Progenitor cell of endocrine pancreas (in vitro differentiated cells): ENCODE measurements around the gene NRN1. TPM values are rescaled to one million over a fixed set of nuclear protein-coding genes. Genes with fewer than 3 reads are reported as not detected.
"Not testable (repeated sequence)": the region's sequence is repeated elsewhere in the genome, so short reads cannot be mapped to it uniquely, and the experiment has no call there.

Source experiments
- DNase-seq: peaks from one replicate; pipeline ENCODE4 v3.0.0; 2021; ENCODE audit warnings: low spot score; ENCODE audit not compliant: unreplicated experiment
- H3K27ac Mint-ChIP-seq: 2 replicates; pipeline ENCODE4 v1.8.0; 2021; ENCODE audit warnings: mild to moderate bottlenecking, moderate library complexity, mixed read lengths
- H3K27me3 Mint-ChIP-seq: 2 replicates; pipeline ENCODE4 v1.8.0; 2021; ENCODE audit warnings: mixed read lengths
- H3K36me3 Mint-ChIP-seq: 2 replicates; pipeline ENCODE4 v1.8.0; 2022; ENCODE audit warnings: mixed read lengths; ENCODE audit not compliant: insufficient read depth
- H3K4me1 Mint-ChIP-seq: 2 replicates; pipeline ENCODE4 v1.8.0; 2021; ENCODE audit warnings: low read depth, mixed read lengths
- H3K4me3 Mint-ChIP-seq: 2 replicates; pipeline ENCODE4 v1.8.0; 2021; ENCODE audit warnings: low read depth, mild to moderate bottlenecking, moderate library complexity, mixed read lengths
- H3K9me3 Mint-ChIP-seq: 2 replicates; pipeline ENCODE4 v1.8.0; 2021; ENCODE audit warnings: low read depth, mixed read lengths
- CTCF ChIP-seq: fragments of 200-600 bp; sonication (generic); IDR thresholded peaks from one replicate; pipeline ENCODE4 v1.5.0; 2021; ENCODE audit warnings: antibody characterized with exemption, mild to moderate bottlenecking; ENCODE audit not compliant: unreplicated experiment
- total RNA-seq: library from RNA; stranded (reverse); gene quantifications from 2 replicates; pipeline ENCODE4 v1.2.1, GENCODE V29; 2021

The NRN1 gene
- total RNA-seq, 1 donor from 2014 or later = not detected

- DNase-seq = no peak
- Mint-ChIP-seq H3K4me1 (no peaks in the 10 kb centered on the region), H3K9me3 (no peaks in the 10 kb centered on the region), H3K4me3 (no peak overlapping the region), H3K27ac (no peak overlapping the region), H3K27me3 (peaks cover 33% of the 10 kb centered on the region), H3K36me3 (no peaks in the 10 kb centered on the region)
- no peak for TF ChIP-seq CTCF
Measured at GRCh38 chr6:6033858-6034257, 27.1 kb upstream of the NRN1 start.

GRCh38 chr6:6026513-6027205 lies 19.9 kb upstream of the NRN1 start:
- H3K27ac Mint-ChIP-seq = no peak overlapping the region
- no peak for TF ChIP-seq CTCF
- peaks cover 39% of the 10 kb centered on the region for H3K27me3 Mint-ChIP-seq
- H3K4me1 Mint-ChIP-seq = peaks cover 2% of the 10 kb centered on the region
- DNase-seq = no peak
- H3K4me3 Mint-ChIP-seq = no peak overlapping the region
- no peaks in the 10 kb centered on the region for H3K36me3 Mint-ChIP-seq
- H3K9me3 Mint-ChIP-seq = no peaks in the 10 kb centered on the region

GRCh38 chr6:6025736-6026135 lies 19.0 kb upstream of the NRN1 start:
- Mint-ChIP-seq H3K27me3 (peaks cover 36% of the 10 kb centered on the region), H3K4me3 (no peak overlapping the region), H3K4me1 (peaks cover 2% of the 10 kb centered on the region), H3K27ac (no peak overlapping the region), H3K9me3 (no peaks in the 10 kb centered on the region), H3K36me3 (no peaks in the 10 kb centered on the region)
- TF ChIP-seq CTCF = no peak
- DNase-seq = no peak

- DNase-seq = no peak
- H3K4me1 Mint-ChIP-seq = peaks cover 2% of the 10 kb centered on the region
- H3K36me3 Mint-ChIP-seq = no peaks in the 10 kb centered on the region
- H3K4me3 Mint-ChIP-seq = no peak overlapping the region
- H3K9me3 Mint-ChIP-seq = no peaks in the 10 kb centered on the region
- peaks cover 30% of the 10 kb centered on the region for H3K27me3 Mint-ChIP-seq
- no peak for TF ChIP-seq CTCF
- H3K27ac Mint-ChIP-seq = no peak overlapping the region
Measured at GRCh38 chr6:6024220-6024619, 17.5 kb upstream of the NRN1 start.

GRCh38 chr6:6022841-6023240 lies 16.1 kb upstream of the NRN1 start:
- not testable (repeated sequence) for H3K27ac Mint-ChIP-seq, DNase-seq, H3K4me3 Mint-ChIP-seq, H3K9me3 Mint-ChIP-seq, H3K36me3 Mint-ChIP-seq, H3K4me1 Mint-ChIP-seq
- H3K27me3 Mint-ChIP-seq = peaks cover 33% of the 10 kb centered on the region
